NCI-H1105 (cell line): Measurements from ENCODE around the gene ARSK.
A peak's percentile ranks its signal among the peaks of the same experiment; 100 is the strongest.
"Not testable (repeated sequence)": the region's sequence is repeated elsewhere in the genome, so short reads cannot be mapped to it uniquely, and the experiment has no call there.

Experiments
- DNase-seq: peaks from one replicate; lab custom pipeline; 2025; lab: John Stamatoyannopoulos, UW

ARSK gene

DNA sequence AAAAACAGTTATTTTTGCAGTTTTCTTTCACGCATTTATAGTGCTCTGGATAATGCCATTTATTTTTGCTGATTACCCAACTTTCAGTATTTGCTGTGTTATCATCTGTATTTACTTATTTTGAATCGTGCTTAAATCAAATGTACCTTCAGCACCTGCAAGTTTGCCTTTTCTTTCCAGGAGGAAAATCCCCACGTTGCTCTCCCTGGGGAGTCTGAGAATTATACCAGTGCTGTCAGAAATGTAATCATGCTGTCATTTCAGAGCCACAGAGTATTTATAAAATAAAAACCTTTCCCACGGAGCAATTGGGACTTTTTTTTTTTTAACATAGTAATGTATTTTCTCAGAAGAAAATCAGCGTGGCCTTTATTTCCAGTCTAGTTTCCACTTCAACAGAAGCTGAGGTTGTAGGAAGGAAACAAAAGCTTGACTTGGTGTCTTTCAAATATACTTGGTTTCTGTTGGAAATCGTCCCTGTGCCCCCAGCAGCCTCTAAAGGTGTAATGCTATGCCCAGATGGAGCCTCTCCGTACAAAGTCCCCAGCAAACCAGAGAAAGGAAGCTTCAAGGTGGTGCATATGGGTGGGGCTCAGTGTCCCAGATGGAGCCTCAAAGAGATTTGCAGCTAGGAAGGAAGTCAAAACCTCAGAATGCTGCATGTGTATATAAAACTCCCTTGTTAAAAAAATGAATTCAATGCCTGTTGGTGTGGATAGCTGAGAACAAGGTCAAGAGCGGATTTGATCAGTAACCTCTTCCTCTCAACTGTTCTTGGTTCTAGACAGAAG lies 67.1 kb downstream of the ARSK start:
- DNase-seq = no peak

DNA sequence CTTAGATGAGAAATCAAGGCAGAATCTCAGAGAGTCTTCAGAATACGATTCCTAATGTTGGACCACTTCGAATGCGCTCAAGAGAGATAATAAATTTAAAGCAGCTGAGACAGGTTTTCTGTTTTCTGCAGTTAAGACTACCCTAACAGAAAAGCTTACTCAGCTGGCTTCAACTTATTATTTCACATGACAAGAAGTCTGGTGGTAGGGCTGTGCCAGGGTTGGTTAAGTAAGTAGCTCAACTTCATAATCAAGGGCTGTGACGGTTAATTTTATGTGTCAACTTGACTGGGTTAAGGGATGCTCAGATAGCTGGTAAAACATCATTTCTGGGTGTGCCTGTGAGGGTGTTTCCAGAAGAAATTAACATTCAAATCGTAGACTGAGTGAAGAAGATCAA lies 68.8 kb downstream of the ARSK start:
- no peak for DNase-seq

DNA sequence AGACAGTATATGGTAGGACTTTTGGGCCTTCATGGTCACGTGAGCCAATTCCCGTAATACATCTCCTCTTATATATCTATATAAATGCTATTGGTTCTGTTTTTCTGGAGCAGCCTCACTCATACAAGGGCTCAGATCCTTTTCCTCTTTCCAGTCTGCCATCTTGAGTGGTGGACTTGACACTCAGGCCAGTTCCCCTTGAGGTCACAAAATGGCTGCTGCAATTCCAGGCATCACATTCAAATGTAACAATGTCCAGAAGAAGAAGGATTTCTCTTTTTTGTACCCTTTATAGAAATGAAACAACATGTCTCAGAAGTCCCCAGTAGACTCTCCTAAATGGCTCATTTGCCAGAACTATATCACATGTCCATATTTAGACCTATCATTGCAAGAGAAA lies 69.5 kb downstream of the ARSK start:
- DNase-seq = no peak

DNA sequence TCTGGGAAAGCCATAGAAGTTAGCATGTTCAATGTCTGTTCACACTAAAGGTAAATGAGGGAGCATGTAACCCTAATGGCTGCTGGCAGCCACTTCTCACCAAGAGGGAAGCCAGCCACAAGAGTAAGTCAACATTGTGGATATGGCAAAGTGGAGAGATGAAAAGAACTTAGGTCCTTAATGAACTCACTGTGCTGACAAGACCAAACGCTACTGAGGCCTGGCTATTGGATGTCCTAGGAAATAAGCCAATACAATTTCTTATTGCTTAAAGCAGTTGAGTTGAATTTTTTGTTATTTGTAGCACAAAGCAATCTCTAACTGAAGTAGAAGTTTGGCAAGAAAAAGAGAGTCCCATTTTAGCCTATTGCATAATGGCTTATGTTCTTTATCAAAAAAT lies 71.8 kb downstream of the ARSK start:
- DNase-seq = no peak

DNA sequence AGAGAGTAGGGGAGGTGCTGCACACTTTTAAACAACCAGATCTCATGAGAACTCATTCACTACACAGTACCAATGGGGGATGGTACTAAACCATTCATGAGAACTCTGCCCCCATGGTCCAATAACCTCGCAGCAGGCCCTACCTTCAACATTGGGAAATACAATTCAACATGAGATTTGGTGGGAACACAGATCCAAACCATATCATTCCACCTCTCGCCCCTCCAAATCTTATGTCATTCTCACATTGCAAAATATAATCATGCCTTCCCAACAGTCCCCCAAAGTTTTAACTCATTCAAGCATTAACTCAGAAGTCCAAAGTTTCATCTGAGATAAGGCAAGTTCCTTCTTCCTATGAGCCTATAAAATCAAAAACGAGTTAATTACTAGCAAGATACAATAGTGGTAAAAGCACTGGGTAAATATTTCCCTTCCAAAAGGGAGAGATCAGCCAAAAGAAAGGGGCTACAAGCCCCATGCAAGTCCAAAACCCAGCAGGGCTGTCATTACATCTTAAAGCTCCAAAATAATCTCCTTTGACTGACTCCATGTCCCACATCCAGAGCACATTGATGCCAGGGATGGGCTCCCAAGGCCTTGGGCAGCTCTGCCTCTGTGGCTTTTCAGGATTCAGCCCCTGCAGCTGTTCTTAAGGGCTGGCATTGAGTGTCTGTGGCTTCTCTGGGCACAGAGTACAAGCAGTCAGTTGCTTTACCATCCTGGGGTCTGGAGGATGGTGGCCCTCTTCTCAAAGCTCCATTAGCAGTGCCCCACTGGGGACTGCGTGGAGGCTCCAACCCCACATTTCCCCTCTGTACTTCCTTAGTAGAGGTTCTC lies 73.3 kb downstream of the ARSK start:
- DNase-seq = no peak

DNA sequence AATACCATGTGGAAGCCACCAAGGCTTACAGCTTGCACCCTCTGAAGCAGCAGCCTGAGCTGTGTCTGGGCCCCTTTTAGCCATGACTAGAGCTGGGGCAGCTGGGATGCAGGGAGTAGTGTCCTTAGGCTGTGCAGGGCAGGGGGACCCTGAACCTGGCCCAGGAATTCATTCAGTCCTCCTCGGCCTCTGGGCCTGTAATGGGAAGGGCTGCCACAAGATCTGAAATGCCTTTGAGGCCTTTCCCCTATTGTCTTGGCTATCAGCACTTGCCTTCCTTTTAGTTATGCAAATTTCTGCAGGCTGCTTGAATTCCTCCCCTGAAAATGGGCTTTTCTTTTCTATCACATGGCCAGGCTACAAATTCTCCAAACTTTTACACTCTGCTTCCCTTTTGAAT lies 74.0 kb downstream of the ARSK start:
- no peak for DNase-seq

DNA sequence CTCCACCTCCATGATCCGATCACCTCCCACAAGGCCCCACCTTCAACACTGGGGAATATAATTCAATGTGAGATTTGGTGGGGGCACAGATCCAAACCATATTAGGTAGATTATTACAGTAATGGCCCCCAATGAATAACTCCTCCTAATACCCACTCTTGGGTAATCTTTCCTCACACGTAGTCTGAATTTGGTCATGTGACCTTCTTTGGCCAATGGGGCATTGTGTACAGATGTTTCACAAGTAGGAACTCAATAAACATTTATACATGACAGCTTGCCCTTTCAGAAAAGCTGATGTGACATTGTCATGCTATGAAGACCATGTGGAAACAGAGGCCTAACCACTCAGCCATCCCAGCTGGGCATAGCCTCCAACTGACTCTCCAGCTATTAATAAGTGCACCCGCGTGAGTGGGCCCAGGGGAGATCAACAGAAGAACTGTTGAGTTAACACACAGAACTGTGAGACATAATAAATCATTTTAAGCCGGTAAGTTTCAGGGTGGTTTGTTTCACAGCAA lies 75.6 kb downstream of the ARSK start:
- no peak for DNase-seq

DNA sequence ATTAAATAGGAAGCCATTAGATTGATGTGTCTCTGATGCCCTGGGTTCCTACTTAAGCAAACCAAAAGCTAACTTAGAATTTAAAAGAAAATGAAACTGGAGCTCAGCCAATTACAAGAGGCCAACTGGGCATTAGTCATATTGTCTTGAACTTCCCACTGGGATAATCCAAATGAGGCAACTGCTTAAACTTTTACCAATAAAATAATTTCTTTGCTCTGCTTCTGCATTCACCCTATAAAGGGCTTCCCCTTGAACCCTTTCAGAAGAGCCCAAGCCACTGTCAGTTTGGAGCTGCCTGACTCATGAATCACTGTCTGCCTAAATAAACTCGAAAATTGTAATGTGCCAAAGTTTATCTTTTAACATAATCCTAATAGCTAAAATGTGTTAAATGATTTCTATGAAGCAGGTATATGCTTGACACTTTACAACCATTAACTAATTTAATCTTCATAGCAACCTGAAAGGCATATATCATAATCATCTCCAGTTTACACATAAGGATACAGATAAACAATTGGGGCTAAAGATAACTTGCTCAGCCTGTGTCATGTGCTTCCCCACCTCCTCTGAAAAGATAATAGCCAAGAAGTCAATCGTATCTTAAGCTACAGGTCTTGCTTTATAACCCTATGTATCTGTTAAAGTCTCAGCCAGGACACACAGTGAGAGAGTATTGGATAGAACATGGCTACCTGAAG lies 76.5 kb downstream of the ARSK start:
- DNase-seq = no peak

DNA sequence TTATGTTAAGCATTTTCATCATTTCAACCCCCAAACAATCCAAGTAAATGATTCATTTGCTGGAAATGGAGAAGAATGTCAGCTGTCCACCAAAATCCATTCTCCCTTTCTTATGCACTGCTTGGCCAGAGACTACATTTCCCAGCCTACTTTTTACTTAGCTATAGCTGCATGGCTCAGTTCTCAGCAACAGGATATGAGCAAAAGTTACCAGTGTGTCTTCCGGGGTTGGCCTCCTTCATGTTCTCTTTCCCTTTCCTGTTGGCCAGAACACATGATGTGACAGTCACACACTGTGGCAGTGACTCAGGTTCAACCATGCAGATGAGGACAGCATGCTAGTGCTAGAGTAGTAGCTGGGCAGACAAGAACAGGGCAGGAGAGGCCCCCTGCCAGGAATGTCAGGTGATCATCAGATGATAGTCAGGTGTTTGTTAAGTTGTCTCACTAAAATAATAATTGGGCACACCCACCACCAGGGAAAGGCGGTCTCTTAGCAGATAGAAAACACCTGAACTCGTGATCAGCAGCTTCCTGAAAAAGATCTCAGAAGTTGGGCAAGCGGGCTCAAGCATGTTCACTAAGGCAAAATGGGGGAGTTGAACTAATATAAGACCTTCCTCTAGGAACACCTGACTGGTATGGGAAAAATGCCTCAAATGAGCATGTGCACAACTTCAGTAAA lies 77.2 kb downstream of the ARSK start:
- DNase-seq = no peak

DNA sequence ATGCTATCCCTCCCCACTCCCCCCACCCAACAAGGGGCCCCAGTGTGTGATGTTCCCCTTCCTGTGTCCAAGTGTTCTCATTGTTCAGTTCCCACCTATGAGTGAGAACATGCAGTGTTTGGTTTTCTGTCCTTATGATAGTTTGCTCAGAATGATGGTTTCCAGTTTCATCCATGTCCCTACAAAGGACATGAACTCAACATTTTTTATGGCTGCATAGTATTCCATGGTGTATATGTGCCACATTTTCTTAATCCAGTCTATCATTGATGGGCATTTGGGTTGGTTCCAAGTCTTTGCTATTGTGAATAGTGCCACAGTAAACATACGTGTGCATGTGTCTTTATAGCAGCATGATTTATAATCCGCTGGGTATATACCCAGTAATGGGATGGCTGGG lies 78.0 kb downstream of the ARSK start:
- not testable (repeated sequence) for DNase-seq

DNA sequence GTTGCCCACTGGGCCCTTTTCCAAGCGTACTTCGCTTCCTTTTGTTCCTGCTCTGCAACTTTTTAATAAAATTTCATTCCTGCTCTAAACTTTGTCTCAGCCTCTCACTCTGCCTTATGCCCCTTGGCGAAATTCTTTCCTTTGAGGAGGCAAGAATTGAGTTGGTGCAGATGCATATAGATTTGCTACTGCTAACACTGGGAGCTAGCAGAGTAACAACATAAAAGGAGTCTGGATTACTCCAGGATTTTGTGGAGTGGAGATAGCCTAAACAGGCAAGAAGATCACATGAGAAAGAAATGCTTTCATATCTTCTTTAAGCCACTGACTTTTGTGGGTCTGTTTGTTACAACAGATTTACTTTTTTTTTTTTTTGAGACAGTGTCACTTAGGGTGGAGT lies 78.8 kb downstream of the ARSK start:
- no peak for DNase-seq

DNA sequence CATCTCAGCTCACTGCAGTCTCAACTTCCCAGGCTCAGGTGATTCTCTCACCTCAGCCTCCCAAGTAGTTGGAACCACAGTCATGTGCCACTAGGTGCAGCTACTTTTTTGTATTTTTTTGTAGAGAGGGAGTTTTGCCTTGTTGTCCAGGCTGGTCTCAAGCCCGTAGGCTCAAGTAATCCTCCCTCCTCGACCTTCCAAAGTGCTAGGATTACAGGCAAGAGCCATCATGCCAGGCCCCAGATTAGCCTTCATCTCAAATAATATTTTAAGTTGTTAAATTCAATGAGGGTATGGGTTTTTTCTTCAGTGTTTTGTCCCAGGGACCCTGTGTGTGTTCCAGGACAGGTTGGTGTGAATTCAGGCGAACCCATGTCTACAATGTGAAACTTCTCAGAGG lies 79.2 kb downstream of the ARSK start:
- DNase-seq = no peak

DNA sequence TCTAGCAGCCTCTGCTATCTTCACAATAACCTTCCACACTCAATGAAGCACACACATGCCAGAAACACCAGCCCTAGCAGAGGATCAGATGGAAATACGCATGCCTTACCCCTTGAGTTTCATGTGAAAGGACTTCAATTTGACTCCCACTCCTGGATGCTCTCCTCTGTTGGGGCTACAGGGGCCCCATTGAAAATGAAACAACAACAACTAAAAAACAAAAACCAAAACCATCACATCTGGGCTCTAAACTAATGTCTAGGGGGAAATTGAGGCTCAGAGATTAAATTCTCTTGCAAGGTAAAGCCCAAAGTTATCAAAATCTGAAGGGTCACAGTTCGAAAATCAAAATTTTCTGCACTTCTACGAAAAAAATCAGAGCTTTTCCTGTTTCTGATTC lies 83.7 kb downstream of the ARSK start:
- no peak for DNase-seq

DNA sequence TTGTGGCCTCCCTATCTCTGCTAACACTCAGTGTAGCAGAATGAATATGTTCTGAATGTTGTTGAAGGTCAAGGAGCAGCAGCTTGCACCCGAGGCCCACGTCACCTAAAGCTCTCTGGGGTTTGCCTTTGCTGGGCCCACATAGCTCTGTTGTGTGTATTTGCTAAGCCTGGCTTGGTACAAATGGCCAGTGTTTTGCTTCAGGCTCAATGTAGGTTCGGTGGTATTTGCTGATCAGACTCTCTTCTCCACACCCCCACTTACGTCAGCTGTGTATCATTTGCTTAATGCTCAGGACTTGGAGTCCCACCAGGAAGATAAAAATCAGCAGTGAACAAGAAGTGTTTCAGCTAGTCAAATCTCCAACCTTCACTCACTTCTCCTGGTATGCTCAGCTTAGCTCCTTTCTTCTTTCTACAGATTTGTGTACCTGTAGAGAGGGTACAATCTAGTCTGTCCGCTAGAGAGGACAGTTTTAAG lies 86.9 kb downstream of the ARSK start:
- no peak for DNase-seq

DNA sequence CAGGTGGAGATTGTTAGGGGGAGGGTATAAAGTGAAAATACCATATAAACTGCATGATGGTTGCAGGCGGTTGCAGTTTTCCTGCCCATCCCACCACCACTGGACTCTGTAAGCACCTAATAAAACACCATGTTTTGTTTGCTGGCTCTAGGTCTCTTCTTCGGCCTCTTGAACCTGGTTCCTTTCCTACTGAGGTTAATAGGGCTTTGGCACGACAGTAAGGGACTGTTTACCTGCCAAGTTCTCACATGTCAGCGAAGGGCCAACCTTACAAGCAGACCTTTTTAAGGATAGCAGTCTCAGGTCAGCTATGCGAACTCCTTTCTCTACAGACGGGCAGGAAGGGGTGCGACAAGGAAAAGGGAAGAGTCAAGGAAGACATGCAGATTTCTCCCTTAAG lies 88.3 kb downstream of the ARSK start:
- DNase-seq = no peak

DNA sequence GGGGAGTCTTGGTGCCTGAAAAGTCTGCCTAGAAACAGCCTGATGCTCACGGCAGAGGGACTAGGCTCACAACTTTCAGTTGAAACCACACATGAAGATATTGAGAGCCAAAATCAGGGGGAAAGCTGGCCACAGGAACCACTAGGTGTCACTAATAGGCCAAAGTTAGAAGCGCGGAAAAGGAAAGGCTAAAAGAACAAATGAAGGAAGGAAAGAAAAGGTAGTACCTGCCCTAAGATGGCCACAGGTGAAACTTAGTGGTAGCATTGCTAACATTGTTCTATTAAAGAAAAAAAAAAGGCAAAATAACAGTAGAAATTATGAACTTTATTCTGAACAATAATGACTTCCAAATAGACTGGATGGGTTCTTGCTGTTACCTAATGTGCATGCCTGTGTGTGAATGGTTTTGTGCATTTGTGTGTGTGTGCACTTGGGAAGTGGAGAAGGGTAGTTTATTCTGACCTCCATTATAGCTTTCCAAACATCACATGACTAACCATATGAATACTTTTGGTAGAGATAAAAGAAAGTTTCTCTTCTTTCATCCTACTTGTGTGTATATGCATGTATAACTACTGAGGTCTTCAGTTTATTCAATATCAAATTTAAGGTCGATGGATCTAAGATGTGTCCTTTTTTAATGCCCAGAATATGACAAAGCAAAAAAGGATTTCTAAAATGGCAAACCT lies 89.6 kb downstream of the ARSK start:
- DNase-seq = peak; percentile 12

DNA sequence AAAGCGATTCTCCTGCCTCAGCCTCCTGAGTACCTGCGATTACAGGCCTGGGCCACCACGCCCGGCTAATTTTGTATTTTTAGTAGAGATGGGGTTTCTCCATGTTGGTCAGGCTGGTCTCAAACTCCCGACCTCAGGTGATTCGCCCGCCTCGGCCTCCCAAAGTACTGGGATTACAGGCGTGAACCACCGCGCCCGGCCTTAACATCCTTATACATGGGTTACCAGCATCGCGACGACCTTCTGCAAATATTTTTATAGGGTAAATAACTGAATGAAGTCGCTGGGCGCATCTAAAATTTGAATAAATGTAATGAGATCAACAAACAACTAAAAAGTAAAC lies 91.3 kb downstream of the ARSK start:
- DNase-seq = not testable (repeated sequence)

DNA sequence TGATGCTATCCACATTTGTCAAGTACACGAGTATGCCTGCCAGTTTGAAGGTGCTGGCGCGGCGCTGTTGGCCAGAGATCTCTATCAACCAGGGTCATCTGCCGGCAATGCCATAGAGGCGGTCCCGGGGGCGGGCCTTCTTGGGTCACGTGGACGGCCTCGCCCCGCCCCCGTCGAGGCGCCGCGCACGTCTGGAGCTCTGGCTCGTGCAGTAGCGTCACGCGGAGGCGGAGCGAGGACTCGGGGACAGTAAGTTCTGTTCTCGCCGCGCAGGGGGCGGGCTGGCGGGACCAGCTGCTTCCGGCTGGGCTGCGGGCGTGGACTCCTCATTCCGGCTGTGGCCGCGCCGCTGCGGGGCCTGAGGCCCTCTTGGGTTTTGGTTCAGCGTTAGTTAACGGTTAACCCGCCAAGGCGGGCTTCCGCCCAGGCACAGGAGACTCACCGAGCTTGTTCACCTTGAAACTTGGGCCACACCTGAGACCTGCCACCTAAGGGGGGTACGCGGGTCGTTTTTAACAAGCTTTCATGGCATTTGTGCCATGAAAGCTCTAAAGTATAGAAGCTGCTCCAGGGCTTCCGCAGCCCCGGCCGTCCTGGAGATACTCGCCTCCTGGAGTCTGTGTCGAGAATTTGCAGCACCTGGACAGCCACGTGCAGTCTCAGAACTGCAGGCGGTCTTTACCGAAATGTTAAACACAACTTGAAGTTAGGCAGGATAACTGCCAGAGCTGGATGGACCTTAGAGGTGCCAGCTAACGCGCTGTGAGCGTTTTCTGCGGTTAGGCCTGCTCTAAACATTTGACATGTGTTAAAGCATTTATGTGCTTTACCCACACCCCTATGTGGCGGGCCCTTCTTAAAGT lies 91.9 kb downstream of the ARSK start, which contains the start of gene RFESD:
Gene RFESD, plus strand, starts transcription at position 209 of the 863 bp plus-strand sequence. CDS start 5,495 bp downstream, outside the sequence.
- peak; percentile 84 for DNase-seq

DNA sequence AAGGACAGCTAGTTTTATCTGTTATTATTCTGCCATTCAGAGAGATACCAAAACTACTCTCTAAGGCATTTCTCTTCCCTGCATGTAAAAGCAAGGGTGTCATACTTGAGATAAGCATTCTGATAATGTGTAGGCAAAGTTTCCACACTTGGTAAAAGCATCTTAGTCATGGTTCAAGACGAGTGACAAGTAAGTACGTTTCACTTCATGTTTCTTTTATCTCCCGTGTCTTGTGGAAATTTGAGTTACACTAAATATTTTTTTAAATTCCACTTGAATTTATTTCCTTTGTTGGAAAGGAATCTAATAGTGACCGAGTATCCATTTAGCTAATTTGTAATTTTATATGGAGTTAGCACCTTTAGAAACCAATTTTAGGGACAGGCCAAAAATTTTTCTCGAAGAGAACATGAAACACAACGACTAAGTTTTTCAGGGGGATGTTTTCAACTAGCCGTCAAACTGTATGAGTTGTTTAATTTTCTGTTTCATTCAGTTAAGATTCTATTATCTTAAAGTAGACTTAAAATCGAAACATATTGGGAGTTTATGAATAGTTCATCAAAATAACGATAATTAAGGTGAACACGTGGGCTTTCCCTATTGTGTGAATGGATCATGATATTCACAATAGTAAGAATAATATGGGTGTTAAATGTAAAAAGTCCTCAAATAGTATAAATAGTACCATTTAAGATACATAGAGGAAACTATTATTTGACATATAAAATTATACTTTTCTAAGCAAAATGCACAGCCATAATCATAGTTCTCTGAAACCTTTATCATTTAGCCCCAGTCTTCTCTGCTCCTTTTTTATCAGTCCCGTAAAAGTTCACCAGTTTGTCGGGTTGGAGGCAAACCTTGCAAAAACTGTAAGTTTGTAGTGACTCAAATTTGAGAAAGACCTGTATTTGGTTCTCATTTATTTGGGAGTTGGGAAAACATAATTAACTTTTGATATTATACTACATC lies 93.3 kb downstream of the ARSK start:
- no peak for DNase-seq
